Uterus (tissue), 4 donors: ENCODE measurements around the gene LLGL2. TPM values are rescaled to one million over a fixed set of nuclear protein-coding genes. Genes with fewer than 3 reads are reported as not detected.

ENCODE experiments used
- DNase-seq, 2 donors: peaks; one replicate each; pipeline ENCODE4 v3.0.0-alpha.2; 2019 to 2020
- H3K27ac ChIP-seq, 2 donors: fragments of 200-600 bp; sonication (generic); 1 replicate in 1 of 2; 2 replicates in 1 of 2; pipeline ENCODE4 v1.5.1; 2016 to 2018
- H3K27me3 ChIP-seq, 2 donors: fragments of 200-600 bp; sonication (generic); one replicate each; pipeline ENCODE4 v1.5.1; 2018 to 2019; ENCODE audit warnings: control low read depth in 1 of 2
- H3K36me3 ChIP-seq, 2 donors: fragments of 200-600 bp; sonication (generic); one replicate each; pipeline ENCODE4 v1.5.1; 2019; ENCODE audit warnings: control low read depth in 1 of 2
- H3K4me1 ChIP-seq, 2 donors: fragments of 200-600 bp; sonication (generic); one replicate each; pipeline ENCODE4 v1.5.1; 2018 to 2019; ENCODE audit warnings: control low read depth in 1 of 2
- H3K4me3 ChIP-seq, 2 donors: fragments of 200-600 bp; sonication (generic); 1 replicate in 1 of 2; 2 replicates in 1 of 2; pipeline ENCODE4 v1.5.1; 2018 to 2019; ENCODE audit warnings: mild to moderate bottlenecking in 1 of 2
- H3K9me3 ChIP-seq, 2 donors: fragments of 200-600 bp; sonication (generic); one replicate each; pipeline ENCODE4 v1.5.1; 2019; ENCODE audit warnings: control low read depth in 1 of 2
- POLR2A ChIP-seq, 2 donors: fragments of 450-650 bp; IDR thresholded peaks; one replicate each; pipeline ENCODE4 v1.6.1; 2016; ENCODE audit warnings: antibody characterized with exemption in 2 of 2, mild to moderate bottlenecking in 1 of 2, moderate library complexity in 1 of 2
- intact Hi-C: fragments of 100-400 bp; cut with DNase I; formaldehyde crosslinking; loops from one replicate; pipeline ENCODE4 v1.15.1; 2023; ENCODE audit warnings: low total_unique reads
- total RNA-seq, 4 donors: library from RNA; depleted of rRNA in 3 of 4; stranded (reverse); fragments of >200 nt in 3 of 4; gene quantifications; one replicate each; pipeline versions ENCODE4 v1.1.0 to v1.2.4, GENCODE V29; 2014 to 2023
- TF ChIP-seq, protein P1 (sequence below), 4 experiments: fragments of 200-600 bp in 2 of 4; fragments of 450-650 bp in 2 of 4; sonication (generic) in 2 of 4; IDR thresholded peaks; one replicate each; pipeline ENCODE4 v1.5.1; 2016 to 2019; ENCODE audit warnings: antibody characterized with exemption in 4 of 4, mild to moderate bottlenecking in 2 of 4, moderate library complexity in 1 of 4
- donor health status: DM: yes; HTN: yes; CAD: no.

Gene LLGL2
- total RNA-seq, 4 donors from 2014 or later = 3.1 to 31.9 (median 14.0) TPM

DNA sequence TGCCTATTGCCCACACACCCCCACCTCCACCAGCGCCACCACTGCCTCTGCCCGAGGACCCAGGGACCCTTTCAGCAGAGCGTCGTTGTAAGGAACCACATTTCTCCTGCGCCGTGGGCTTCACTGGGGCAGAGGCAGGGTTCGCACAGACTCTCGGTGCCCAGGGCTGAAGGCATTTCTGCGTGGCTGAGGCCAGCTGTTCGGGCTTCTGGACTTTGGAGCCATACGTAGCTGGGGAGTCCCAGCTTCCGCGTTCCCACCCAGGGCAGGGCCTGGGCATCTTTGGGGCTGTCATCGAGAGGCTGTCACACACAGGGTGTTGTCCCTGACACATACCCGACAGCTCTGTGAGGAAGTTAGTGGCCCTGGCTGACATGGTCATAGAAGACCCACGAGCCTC, 91.7 kb downstream of the LLGL2 start:
- Histone ChIP-seq H3K36me3 (no peaks in the 10 kb centered on the region), H3K4me3 (no peak overlapping the region), H3K27me3 (no peaks in the 10 kb centered on the region), H3K9me3 (no peaks in the 10 kb centered on the region), H3K27ac (no peak overlapping the region), H3K4me1 (no peaks in the 10 kb centered on the region)
- no peak for DNase-seq
- TF ChIP-seq, protein P1, sequence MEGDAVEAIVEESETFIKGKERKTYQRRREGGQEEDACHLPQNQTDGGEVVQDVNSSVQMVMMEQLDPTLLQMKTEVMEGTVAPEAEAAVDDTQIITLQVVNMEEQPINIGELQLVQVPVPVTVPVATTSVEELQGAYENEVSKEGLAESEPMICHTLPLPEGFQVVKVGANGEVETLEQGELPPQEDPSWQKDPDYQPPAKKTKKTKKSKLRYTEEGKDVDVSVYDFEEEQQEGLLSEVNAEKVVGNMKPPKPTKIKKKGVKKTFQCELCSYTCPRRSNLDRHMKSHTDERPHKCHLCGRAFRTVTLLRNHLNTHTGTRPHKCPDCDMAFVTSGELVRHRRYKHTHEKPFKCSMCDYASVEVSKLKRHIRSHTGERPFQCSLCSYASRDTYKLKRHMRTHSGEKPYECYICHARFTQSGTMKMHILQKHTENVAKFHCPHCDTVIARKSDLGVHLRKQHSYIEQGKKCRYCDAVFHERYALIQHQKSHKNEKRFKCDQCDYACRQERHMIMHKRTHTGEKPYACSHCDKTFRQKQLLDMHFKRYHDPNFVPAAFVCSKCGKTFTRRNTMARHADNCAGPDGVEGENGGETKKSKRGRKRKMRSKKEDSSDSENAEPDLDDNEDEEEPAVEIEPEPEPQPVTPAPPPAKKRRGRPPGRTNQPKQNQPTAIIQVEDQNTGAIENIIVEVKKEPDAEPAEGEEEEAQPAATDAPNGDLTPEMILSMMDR (IDR thresholded peaks at IDR 0.05) = no peak
- no peak for TF ChIP-seq POLR2A (IDR thresholded peaks at IDR 0.05)
- intact Hi-C loops = no loop called here

DNA sequence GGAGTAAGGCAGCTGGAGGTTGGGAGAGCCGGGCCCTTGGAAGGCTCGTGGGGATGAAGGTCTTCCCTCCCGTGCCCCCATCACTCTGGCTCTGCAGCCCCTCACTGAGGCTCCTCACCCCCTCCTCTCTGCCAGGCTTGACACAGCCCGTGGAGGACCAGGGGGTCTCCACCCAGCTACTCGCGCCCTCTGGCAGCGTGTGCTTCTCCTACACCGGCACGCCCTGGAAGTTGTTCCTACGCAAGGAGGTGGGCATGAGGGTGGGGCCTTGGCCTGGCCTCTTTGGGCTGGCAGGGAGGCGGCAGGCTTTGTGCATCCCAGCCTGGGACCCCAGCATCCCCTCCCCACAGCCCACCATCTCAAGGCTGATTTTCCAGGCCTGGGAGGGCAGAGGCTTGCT, 92.2 kb downstream of the LLGL2 start:
- intact Hi-C loops = no loop called here
- Histone ChIP-seq H3K27ac (no peak overlapping the region), H3K36me3 (no peaks in the 10 kb centered on the region), H3K4me3 (no peak overlapping the region), H3K9me3 (no peaks in the 10 kb centered on the region), H3K4me1 (no peaks in the 10 kb centered on the region), H3K27me3 (no peaks in the 10 kb centered on the region)
- TF ChIP-seq, protein P1 (IDR thresholded peaks at IDR 0.05) = no peak
- TF ChIP-seq POLR2A (IDR thresholded peaks at IDR 0.05) = no peak
- no peak for DNase-seq

DNA sequence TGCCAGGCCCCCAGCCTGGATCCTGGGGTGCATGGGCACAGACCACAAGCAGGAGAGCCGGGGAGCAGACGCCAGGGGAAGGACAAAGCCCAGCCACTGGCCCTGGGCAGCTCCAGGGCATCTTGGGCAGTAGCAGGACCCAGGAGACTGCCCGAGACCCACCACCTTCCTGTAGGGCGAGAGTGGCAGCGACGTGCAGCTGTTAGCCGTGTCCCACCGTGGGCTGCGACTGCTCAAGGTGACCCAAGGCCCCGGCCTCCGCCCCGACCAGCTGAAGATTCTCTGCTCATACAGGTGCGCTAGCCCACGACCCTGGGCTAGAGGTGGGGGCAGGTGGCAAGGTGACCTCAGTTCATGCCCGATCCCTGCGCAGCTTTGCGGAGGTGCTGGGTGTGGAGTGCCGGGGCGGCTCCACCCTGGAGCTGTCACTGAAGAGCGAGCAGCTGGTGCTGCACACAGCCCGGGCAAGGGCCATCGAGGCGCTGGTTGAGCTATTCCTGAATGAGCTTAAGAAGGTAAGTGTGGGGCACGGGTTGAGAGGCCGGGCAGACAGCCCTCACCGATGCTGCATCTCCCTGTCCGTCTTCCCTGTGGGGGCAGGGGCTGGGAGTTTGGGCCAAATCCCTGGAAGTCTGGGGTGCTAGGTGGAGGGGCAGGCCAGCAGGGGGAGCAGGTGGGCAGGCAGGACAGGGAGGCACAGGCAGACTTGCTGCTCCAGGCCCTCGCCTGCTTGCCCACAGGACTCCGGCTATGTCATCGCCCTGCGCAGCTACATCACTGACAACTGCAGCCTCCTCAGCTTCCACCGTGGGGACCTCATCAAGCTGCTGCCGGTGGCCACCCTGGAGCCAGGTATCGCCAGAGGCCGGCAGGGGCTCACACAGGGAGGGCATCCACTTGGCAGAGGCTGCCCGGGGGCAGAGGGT, 94.3 kb downstream of the LLGL2 start:
- H3K27me3 ChIP-seq = no peaks in the 10 kb centered on the region
- H3K27ac ChIP-seq = no peak overlapping the region
- intact Hi-C loops = no loop called here
- no peaks in the 10 kb centered on the region for H3K9me3 ChIP-seq
- H3K4me3 ChIP-seq = no peak overlapping the region
- no peaks in the 10 kb centered on the region for H3K4me1 ChIP-seq
- TF ChIP-seq, protein P1 (IDR thresholded peaks at IDR 0.05) = no peak
- no peak for TF ChIP-seq POLR2A (IDR thresholded peaks at IDR 0.05)
- DNase-seq = no peak
- no peaks in the 10 kb centered on the region for H3K36me3 ChIP-seq

DNA sequence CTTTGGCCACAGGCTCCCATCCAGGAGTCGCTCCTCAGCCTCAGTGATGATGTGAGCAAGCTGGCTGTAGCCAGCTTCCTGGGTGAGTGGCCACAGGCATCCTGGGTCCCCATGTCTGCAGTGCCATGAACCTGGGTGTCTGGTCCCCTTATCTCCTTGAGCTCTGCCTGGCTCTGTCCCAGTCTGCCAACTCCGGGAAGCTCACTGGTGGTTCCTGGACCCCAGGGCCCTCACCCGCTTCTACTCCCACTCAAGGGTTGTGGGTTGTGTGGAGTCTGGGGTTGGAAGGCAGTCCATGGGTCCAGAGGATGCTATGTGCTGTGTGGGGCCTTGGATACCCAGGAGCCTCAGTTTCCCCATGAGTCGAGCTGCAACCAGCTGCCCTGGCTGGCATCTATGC, 96.0 kb downstream of the LLGL2 start:
- Histone ChIP-seq H3K4me3 (no peak overlapping the region), H3K36me3 (no peaks in the 10 kb centered on the region), H3K27ac (no peak overlapping the region), H3K9me3 (no peaks in the 10 kb centered on the region), H3K4me1 (no peaks in the 10 kb centered on the region), H3K27me3 (no peaks in the 10 kb centered on the region)
- DNase-seq = no peak
- intact Hi-C loops = no loop called here
- TF ChIP-seq, protein P1 (IDR thresholded peaks at IDR 0.05) = no peak
- TF ChIP-seq POLR2A (IDR thresholded peaks at IDR 0.05) = no peak

DNA sequence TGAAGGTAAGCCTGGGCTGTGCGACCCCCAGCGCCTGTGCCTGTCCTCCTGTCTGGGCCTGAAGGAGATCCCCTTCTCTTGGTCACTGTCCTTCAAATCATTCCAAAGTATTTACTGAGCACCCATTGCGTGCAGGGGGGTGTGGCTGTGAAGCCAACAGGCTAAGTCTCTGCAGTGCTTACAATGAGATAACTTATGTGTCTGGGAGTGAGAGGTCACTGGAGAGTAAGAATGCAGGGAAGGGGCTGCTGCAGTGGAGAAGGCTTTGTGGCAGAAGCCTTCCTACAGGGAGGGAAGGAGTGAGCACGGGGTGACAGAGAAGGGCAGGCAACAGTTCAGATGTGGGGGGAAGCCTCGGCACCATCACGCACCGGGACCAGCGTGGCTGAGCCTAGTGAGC, 96.6 kb downstream of the LLGL2 start:
- Histone ChIP-seq H3K4me1 (no peaks in the 10 kb centered on the region), H3K27me3 (no peaks in the 10 kb centered on the region), H3K9me3 (no peaks in the 10 kb centered on the region), H3K36me3 (no peaks in the 10 kb centered on the region), H3K4me3 (no peak overlapping the region), H3K27ac (no peak overlapping the region)
- TF ChIP-seq, protein P1 (IDR thresholded peaks at IDR 0.05) = no peak
- no peak for TF ChIP-seq POLR2A (IDR thresholded peaks at IDR 0.05)
- intact Hi-C loops = no loop called here
- no peak for DNase-seq
